OCI-LY1 (cell line): ENCODE measurements around the gene OPRM1.

Source experiments
- EZH2 ChIP-seq: fragments of 200-600 bp; sonication (generic), shearing (Covaris generic); IDR thresholded peaks from 2 replicates; pipeline ENCODE4 v1.8.0; 2017; ENCODE audit warnings: borderline replicate concordance, mixed run types, mild to moderate bottlenecking, antibody characterized with exemption, low read length, moderate library complexity, mixed read lengths
- TF ChIP-seq, protein P1 (sequence below): fragments of 200-600 bp; sonication (generic), shearing (Covaris generic); IDR thresholded peaks from 2 replicates; pipeline ENCODE4 v1.5.1; 2017; ENCODE audit warnings: mild to moderate bottlenecking, antibody characterized with exemption, low read length, moderate library complexity, mixed read lengths

- TF ChIP-seq, protein P1, sequence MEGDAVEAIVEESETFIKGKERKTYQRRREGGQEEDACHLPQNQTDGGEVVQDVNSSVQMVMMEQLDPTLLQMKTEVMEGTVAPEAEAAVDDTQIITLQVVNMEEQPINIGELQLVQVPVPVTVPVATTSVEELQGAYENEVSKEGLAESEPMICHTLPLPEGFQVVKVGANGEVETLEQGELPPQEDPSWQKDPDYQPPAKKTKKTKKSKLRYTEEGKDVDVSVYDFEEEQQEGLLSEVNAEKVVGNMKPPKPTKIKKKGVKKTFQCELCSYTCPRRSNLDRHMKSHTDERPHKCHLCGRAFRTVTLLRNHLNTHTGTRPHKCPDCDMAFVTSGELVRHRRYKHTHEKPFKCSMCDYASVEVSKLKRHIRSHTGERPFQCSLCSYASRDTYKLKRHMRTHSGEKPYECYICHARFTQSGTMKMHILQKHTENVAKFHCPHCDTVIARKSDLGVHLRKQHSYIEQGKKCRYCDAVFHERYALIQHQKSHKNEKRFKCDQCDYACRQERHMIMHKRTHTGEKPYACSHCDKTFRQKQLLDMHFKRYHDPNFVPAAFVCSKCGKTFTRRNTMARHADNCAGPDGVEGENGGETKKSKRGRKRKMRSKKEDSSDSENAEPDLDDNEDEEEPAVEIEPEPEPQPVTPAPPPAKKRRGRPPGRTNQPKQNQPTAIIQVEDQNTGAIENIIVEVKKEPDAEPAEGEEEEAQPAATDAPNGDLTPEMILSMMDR: no peak
- no peak for TF ChIP-seq EZH2
Observed at GRCh38 chr6:154167126-154167525, 128.1 kb downstream of the OPRM1 start.
